BE2C (cell line): ENCODE data around the gene KRT4.

Experiments used
- DNase-seq: peaks from one replicate; pipeline ENCODE4 v3.0.0-alpha.2; 2020
- H3K27me3 ChIP-seq: fragments of 250-450 bp; sonication (Bioruptor Pico); 2 replicates; pipeline ENCODE4 v1.5.1; 2020; ENCODE audit warnings: mild to moderate bottlenecking
- H3K36me3 ChIP-seq: fragments of 250-450 bp; sonication (Bioruptor Pico); 2 replicates; pipeline ENCODE4 v1.5.1; 2020; ENCODE audit warnings: mild to moderate bottlenecking
- H3K4me1 ChIP-seq: fragments of 250-450 bp; sonication (Bioruptor Pico); 2 replicates; pipeline ENCODE4 v1.5.1; 2020
- H3K4me3 ChIP-seq: 2 replicates; pipeline ENCODE4 v1.5.1; 2011; ENCODE audit warnings: low read depth, low read length
- H3K9me3 ChIP-seq: fragments of 250-450 bp; sonication (Bioruptor Pico); 2 replicates; pipeline ENCODE4 v1.5.1; 2020
- TF ChIP-seq, protein P1 (sequence below): IDR thresholded peaks from 2 replicates; pipeline ENCODE4 v1.5.1; 2012; ENCODE audit warnings: mild to moderate bottlenecking, low read depth, low read length

The KRT4 gene

DNA sequence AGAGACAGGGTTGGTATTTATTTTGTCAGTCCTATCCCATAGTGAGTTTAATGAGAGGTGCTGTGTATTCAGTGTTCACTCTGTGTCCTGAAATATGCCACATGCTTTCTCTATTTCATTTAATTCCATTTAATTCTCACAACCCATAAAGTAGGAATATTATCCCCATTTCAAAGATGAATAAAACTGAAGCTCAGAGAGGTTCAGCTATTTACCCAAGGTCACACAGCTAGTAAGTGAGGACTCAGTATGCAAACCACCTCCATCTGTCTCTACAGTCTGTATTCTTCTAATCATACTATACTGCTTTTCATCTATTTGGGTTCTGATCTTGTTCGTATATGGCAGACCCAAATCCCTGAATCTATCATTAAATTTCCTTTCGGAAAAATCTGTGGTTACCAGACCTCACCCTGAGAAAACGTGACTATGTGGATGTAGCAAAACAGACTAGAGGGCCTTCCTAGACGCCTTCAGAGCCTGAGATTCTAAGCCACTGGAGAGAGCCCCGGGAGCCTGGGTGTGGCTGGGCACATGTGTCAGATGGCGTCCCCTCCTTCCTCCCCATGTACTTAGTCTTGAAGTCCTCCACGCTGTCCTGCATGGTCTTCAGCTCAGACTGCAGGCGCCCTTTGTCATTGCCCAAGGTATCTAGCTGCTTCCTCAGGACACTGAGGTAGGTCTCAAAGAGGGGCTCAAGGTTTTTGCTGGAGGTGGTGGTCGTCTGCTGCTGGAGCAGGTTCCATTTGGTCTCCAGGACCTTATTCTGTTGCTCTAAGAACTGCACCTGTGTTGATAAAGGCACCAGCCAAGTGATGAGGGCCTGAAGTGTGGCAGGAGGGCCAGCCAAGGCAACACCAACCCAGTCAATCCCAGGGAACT lies 2.5 kb downstream of the KRT4 start:
- no peak for DNase-seq
- TF ChIP-seq, protein P1, sequence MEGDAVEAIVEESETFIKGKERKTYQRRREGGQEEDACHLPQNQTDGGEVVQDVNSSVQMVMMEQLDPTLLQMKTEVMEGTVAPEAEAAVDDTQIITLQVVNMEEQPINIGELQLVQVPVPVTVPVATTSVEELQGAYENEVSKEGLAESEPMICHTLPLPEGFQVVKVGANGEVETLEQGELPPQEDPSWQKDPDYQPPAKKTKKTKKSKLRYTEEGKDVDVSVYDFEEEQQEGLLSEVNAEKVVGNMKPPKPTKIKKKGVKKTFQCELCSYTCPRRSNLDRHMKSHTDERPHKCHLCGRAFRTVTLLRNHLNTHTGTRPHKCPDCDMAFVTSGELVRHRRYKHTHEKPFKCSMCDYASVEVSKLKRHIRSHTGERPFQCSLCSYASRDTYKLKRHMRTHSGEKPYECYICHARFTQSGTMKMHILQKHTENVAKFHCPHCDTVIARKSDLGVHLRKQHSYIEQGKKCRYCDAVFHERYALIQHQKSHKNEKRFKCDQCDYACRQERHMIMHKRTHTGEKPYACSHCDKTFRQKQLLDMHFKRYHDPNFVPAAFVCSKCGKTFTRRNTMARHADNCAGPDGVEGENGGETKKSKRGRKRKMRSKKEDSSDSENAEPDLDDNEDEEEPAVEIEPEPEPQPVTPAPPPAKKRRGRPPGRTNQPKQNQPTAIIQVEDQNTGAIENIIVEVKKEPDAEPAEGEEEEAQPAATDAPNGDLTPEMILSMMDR: no peak
- Histone ChIP-seq H3K4me3 (no peak overlapping the region), H3K9me3 (no peaks in the 10 kb centered on the region), H3K27me3 (peaks cover 7% of the 10 kb centered on the region), H3K4me1 (no peaks in the 10 kb centered on the region), H3K36me3 (no peaks in the 10 kb centered on the region)

DNA sequence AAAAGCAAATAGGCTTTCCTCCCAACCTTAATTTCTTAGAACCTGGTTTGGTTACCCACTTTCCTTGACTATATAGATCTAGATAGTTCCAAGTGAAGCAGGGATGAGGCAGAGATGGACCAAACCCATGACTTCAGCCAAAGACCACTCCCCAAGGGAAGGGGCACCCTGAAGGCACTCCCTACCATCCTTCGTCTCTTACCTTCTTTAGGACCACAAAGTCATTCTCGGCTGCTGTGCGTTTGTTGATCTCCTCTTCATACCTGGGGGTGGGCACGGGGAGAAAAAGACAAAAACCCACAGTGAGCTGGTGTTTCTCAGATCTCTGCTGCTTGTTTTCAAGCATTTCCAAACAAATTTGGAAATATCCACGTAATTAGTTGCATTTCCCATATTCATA lies 3.4 kb downstream of the KRT4 start:
- Histone ChIP-seq H3K27me3 (peaks cover 7% of the 10 kb centered on the region), H3K4me1 (no peaks in the 10 kb centered on the region), H3K36me3 (no peaks in the 10 kb centered on the region), H3K9me3 (no peaks in the 10 kb centered on the region), H3K4me3 (no peak overlapping the region)
- DNase-seq: no peak
- TF ChIP-seq, protein P1: no peak

DNA sequence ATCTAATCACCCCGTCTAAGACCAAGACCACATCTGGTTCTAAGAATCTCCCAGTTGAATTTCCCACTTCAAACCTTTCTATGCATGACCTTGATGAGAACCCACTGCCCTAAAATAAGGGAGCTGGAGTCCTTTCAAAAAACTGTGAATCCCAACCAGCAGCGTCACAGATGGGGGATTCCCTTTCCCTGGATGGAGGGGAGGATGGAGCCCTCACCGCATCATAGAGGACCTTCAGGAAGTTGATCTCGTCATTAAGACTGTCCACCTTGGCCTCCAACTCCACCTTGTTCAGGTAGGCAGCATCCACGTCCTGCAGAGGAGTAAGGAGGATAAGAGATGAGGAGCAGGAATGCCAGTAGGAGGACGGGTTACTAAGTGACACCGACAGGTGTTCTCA lies 4.8 kb downstream of the KRT4 start:
- DNase-seq: no peak
- no peaks in the 10 kb centered on the region for H3K9me3 ChIP-seq
- H3K27me3 ChIP-seq: peaks cover 4% of the 10 kb centered on the region
- H3K4me1 ChIP-seq: no peaks in the 10 kb centered on the region
- no peaks in the 10 kb centered on the region for H3K36me3 ChIP-seq
- no peak overlapping the region for H3K4me3 ChIP-seq
- TF ChIP-seq, protein P1: no peak

DNA sequence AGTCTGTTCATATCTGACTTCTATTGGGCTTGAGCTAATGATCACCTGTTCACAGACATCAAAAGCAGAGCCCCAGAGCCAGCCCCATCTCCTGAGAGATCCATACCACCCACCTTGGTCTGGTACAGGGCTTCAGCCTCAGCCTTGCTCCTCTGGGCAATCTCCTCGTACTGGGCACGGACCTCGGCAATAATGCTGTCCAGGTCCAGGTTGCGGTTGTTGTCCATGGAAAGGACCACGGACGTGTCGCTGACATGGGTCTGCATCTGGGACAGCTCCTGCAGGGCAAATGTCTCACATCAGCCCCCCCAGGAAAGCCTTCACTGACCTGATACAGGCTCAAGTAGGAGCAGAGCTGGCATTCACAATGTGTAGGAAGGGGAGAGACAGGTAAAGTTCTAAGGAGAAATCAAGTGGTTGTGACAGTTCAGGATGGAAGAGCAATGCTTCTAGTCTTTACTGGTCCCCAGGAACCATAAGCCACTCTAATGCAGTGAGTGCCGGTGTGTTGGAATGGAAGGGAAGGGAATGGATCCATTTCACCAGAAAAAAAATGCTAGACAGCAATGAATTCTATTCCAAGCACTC lies 5.2 kb downstream of the KRT4 start:
- DNase-seq: no peak
- Histone ChIP-seq H3K27me3 (peaks cover under 1% of the 10 kb centered on the region), H3K4me3 (no peak overlapping the region), H3K9me3 (no peaks in the 10 kb centered on the region), H3K36me3 (no peaks in the 10 kb centered on the region), H3K4me1 (no peaks in the 10 kb centered on the region)
- TF ChIP-seq, protein P1: no peak

DNA sequence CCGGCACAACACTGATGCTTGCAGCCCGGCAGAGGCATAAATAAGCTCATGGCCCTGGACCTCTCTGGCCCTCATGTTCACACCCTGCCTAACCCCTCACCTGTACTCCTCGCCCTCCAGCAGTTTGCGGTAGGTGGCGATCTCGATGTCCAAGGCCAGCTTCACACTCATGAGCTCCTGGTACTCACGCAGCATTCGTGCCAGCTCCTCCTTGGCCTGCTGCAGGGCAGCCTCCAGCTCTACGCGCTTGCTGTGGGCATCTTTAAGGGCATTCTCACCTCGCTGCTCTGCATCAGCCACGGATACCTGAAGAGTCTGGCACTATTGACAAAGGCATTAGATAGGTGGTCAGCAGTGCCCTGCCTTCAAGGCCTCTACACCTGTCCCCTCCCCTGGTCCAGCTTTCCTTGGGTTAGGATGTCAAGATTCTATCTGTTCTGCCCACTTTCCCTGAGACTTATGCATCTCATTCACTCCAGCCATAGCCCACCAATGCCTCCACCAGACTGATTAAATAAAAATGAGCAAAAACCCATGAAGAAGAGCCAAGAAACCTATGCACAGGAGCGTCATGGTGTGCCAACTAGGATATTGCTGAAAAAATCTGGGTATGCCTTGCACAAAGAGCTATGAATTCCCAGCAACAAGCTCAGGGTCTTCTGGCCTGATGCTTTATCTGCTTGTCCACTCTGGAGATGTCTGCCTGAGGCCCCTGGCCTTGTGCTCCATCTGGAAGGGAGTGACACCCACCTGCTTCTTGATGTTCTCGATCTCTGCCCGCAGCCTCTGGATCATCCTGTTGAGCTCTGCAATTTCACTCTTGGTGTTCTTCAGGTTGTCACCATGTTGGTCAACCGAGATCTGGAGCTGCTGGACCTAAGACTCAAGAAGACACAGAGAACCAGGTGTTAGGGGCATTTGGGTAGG lies 6.1 kb downstream of the KRT4 start:
- H3K4me3 ChIP-seq: no peak overlapping the region
- no peaks in the 10 kb centered on the region for H3K4me1 ChIP-seq
- DNase-seq: no peak
- TF ChIP-seq, protein P1: no peak
- no peaks in the 10 kb centered on the region for H3K36me3 ChIP-seq
- H3K27me3 ChIP-seq: no peaks in the 10 kb centered on the region; the same call in 1 of the 2 replicates
- H3K9me3 ChIP-seq: no peaks in the 10 kb centered on the region
